SU-DHL-6 (cell line): Measurements from ENCODE around the gene DPYSL4.

Source experiments
- H2AFZ ChIP-seq: fragments of 200-600 bp; sonication (generic); 2 replicates; pipeline ENCODE4 v1.6.1; 2014; ENCODE audit warnings: low read depth, mild to moderate bottlenecking, moderate library complexity, mixed read lengths, antibody characterized with exemption, low read length; ENCODE audit not compliant: severe bottlenecking
- H3F3A ChIP-seq: fragments of 200-600 bp; shearing (Covaris generic); 2 replicates; pipeline ENCODE4 v1.6.0; 2016; ENCODE audit warnings: antibody characterized with exemption, mild to moderate bottlenecking; ENCODE audit not compliant: insufficient read depth
- H3K27ac ChIP-seq: fragments of 200-600 bp; sonication (generic); 2 replicates; pipeline ENCODE4 v1.5.1; 2016; ENCODE audit warnings: low read depth, mild to moderate bottlenecking, low read length, moderate library complexity, mixed read lengths
- H3K27me3 ChIP-seq: fragments of 200-600 bp; sonication (generic), shearing (Covaris generic); 2 replicates; pipeline ENCODE4 v1.6.0; 2014; ENCODE audit warnings: mild to moderate bottlenecking, low read length
- H3K36me3 ChIP-seq: fragments of 200-600 bp; sonication (generic); 2 replicates; pipeline ENCODE4 v1.6.1; 2014; ENCODE audit warnings: mild to moderate bottlenecking, low read length, mixed read lengths
- H3K4me2 ChIP-seq: fragments of 300-600, 200-600 bp; shearing (Covaris generic), sonication (generic); 2 replicates; pipeline ENCODE4 v1.6.0; 2014; ENCODE audit warnings: low read length, low read depth, mild to moderate bottlenecking; ENCODE audit not compliant: poor library complexity, severe bottlenecking
- H3K4me3 ChIP-seq: fragments of 200-600 bp; sonication (generic); 2 replicates; pipeline ENCODE4 v1.5.1; 2014; ENCODE audit warnings: antibody characterized with exemption, low read length, mild to moderate bottlenecking, mixed read lengths; ENCODE audit not compliant: insufficient read depth, poor library complexity, severe bottlenecking
- H3K79me2 ChIP-seq: fragments of 200-600 bp; sonication (generic); 2 replicates; pipeline ENCODE4 v1.6.1; 2014; ENCODE audit warnings: mild to moderate bottlenecking, low read length, moderate library complexity; ENCODE audit not compliant: insufficient read depth
- H3K9ac ChIP-seq: fragments of 200-600 bp; sonication (generic); 2 replicates; pipeline ENCODE4 v1.7.0; 2014; ENCODE audit warnings: mild to moderate bottlenecking, low read length
- H3K9me2 ChIP-seq: fragments of 200-600 bp; sonication (generic); replicated peaks from 2 replicates; pipeline ENCODE4 v1.6.1; 2014; ENCODE audit warnings: low read length; ENCODE audit not compliant: insufficient read depth
- H3K9me3 ChIP-seq: fragments of 200-600 bp; sonication (generic); 2 replicates; pipeline ENCODE4 v1.6.1; 2014; ENCODE audit warnings: low read length, mixed read lengths; ENCODE audit not compliant: insufficient read depth
- H4K20me1 ChIP-seq: fragments of 200-600 bp; sonication (generic); 2 replicates; pipeline ENCODE4 v1.6.1; 2014; ENCODE audit warnings: low read depth, mild to moderate bottlenecking, antibody characterized with exemption, low read length, moderate library complexity, mixed read lengths
- EZH2phosphoT487 ChIP-seq: fragments of 200-600 bp; sonication (generic), shearing (Covaris generic); conservative IDR thresholded peaks from 2 replicates; pipeline ENCODE4 v1.6.1; 2018; ENCODE audit warnings: mild to moderate bottlenecking, antibody characterized with exemption, low read length, moderate library complexity, mixed read lengths
- TF ChIP-seq, protein P1 (sequence below): fragments of 200-600 bp; sonication (generic); IDR thresholded peaks from one replicate; pipeline ENCODE4 v1.5.1; 2017; ENCODE audit warnings: antibody characterized with exemption, mild to moderate bottlenecking, low read length, moderate library complexity; ENCODE audit not compliant: insufficient read depth, poor library complexity, severe bottlenecking

Gene DPYSL4

DNA sequence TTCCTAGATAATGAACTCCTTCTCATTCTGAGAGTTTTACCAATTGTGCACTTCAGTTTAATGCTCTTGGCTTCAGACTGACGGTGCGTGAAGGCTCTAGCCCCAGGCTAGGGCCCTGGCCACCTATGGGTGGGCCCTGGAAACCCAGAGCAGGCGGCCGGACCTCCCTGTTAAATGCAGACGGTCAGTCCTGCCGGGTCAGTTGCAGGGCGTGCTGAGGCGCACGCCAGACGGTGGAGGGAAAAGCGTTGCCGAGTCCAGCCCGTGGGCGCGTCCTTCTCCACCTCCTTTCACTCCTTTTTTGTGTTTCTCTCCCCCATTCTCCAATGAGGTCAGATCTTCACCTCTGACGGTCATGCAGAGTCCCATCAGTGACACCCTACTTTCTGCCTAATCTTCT lies 2.3 kb downstream of the DPYSL4 start:
- Histone ChIP-seq H3K27me3 (no peaks in the 10 kb centered on the region), H3F3A (no peaks in the 10 kb centered on the region), H3K27ac (no peak overlapping the region), H3K9me2 (no peaks in the 10 kb centered on the region), H3K4me2 (no peak overlapping the region), H2AFZ (no peak overlapping the region), H3K4me3 (no peak overlapping the region), H4K20me1 (no peaks in the 10 kb centered on the region), H3K36me3 (no peaks in the 10 kb centered on the region), H3K79me2 (no peaks in the 10 kb centered on the region), H3K9me3 (no peaks in the 10 kb centered on the region), H3K9ac (no peak overlapping the region)
- no peak for TF ChIP-seq EZH2phosphoT487
- TF ChIP-seq, protein P1, sequence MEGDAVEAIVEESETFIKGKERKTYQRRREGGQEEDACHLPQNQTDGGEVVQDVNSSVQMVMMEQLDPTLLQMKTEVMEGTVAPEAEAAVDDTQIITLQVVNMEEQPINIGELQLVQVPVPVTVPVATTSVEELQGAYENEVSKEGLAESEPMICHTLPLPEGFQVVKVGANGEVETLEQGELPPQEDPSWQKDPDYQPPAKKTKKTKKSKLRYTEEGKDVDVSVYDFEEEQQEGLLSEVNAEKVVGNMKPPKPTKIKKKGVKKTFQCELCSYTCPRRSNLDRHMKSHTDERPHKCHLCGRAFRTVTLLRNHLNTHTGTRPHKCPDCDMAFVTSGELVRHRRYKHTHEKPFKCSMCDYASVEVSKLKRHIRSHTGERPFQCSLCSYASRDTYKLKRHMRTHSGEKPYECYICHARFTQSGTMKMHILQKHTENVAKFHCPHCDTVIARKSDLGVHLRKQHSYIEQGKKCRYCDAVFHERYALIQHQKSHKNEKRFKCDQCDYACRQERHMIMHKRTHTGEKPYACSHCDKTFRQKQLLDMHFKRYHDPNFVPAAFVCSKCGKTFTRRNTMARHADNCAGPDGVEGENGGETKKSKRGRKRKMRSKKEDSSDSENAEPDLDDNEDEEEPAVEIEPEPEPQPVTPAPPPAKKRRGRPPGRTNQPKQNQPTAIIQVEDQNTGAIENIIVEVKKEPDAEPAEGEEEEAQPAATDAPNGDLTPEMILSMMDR, result no peak

DNA sequence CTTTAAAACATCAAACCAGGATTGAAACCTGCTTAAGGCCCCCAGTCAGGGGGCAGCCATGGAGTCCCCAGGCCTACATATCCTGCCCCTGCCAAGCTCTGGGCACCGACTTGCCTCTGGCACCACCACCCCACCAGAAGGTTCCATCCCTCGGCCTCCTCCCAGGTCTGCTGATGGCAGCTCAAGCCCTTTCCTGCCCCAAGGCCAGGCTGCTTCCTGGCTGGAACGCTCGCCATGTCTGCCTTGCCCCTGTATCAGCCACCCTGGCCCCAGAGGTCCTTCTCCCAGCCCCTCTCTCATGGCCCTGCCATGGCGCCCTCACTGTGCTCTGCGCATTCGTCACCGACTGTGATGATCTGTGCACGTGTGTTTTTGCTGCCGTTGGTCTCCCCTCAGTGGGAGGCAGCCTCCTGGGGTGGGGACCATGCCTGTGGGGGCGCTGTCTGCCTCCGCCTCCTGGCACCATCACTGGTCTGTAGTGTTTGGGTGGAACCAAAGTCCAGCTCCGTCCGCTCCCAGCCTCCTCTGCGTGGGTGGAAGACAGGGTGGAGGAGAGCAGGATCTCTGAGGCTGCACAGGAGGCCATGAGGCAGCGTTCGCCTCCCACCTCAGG lies 3.2 kb downstream of the DPYSL4 start:
- H3K9me2 ChIP-seq, result no peaks in the 10 kb centered on the region
- H2AFZ ChIP-seq, result no peak overlapping the region
- no peak overlapping the region for H3K27ac ChIP-seq
- H3K36me3 ChIP-seq, result no peaks in the 10 kb centered on the region
- no peaks in the 10 kb centered on the region for H3K27me3 ChIP-seq
- no peaks in the 10 kb centered on the region for H3K79me2 ChIP-seq
- H3K4me2 ChIP-seq, result no peak overlapping the region
- no peaks in the 10 kb centered on the region for H4K20me1 ChIP-seq
- no peak overlapping the region for H3K4me3 ChIP-seq
- no peak overlapping the region for H3K9ac ChIP-seq
- no peaks in the 10 kb centered on the region for H3K9me3 ChIP-seq
- TF ChIP-seq, protein P1, result no peak
- no peak for TF ChIP-seq EZH2phosphoT487
- no peaks in the 10 kb centered on the region for H3F3A ChIP-seq

DNA sequence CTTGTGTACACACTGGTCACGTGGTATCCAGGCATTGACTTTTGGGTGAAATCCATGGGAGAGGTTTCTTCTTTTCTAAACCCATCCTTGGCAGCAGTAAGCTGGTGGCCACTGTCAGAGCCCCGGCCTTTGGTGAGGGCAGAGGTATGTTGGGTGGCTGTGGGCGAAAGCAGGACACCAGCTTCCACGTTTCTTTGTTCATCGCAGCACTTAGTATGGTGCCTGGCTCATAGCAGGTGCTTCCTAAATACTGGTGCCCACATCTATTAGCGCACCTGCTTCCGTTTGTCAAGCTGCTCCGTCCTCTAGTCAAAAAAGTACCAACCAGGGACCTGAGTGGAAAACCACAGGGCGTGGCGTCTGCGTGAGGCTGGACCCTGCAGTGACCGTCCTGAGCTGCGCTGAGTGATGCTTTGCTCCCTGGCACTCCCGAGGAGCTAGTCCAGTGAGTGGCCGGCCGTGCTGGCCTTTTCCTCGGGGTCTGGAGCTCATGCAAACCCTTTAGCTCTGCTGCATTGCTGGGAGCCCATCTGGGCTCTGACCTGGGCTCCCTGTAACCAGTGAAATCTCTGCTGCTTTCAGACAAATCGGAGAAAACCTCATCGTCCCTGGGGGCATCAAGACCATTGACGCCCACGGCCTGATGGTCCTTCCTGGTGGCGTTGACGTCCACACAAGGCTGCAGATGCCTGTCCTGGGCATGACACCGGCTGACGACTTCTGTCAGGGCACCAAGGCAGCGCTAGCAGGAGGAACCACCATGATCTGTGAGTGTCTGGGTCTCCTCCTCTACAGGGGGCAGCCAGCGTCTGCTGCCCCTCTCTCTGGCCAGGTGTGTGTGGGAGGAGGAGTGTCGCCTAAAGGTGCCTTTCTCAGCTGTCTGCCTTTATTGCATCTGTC lies 5.6 kb downstream of the DPYSL4 start:
- Histone ChIP-seq H3K9me2 (no peaks in the 10 kb centered on the region), H3K27me3 (no peaks in the 10 kb centered on the region), H3K27ac (no peak overlapping the region), H2AFZ (no peak overlapping the region), H4K20me1 (no peaks in the 10 kb centered on the region), H3K9ac (no peak overlapping the region), H3K4me2 (no peak overlapping the region), H3K36me3 (no peaks in the 10 kb centered on the region), H3K9me3 (no peaks in the 10 kb centered on the region), H3K4me3 (no peak overlapping the region), H3K79me2 (no peaks in the 10 kb centered on the region), H3F3A (no peaks in the 10 kb centered on the region)
- TF ChIP-seq, protein P1, result no peak
- no peak for TF ChIP-seq EZH2phosphoT487
